ENCODE results near the gene NFAM1. TPM values are rescaled to one million over a fixed set of nuclear protein-coding genes. Genes with fewer than 3 reads are reported as not detected.

Gene NFAM1
- total RNA-seq, 1 donor = under 0.01 TPM

DNA sequence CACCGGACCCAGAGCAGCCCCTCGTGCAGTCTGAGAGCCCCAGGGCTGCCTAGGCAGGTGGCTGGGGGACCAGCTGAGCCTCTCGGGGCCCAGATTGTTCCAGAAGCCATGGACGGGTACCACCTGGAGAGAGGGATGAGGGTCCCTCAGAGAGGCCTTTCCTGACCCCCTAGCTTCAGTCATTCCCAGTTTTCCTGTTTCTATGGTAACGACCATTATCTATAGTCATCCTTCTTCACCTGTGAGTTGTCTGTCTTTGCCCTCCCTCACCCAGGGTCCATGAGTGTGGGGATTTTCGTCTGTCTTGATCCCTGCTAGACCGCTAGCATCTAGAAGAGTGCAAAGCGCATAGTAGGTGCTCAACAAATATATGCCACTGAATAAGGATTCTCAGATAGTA is 85.5 kb downstream of the NFAM1 start:
- Histone ChIP-seq H3K4me2 (ENCODE audit: insufficient read depth, low read length) (no peak overlapping the region), H3K4me3 (ENCODE audit: insufficient read depth, low read length) (no peak overlapping the region), H3K27me3 (ENCODE audit: insufficient read depth, low read length) (no peaks in the 10 kb centered on the region), H4K20me1 (ENCODE audit: insufficient read depth, low read length) (no peaks in the 10 kb centered on the region), H3K36me3 (ENCODE audit: insufficient read depth, low read length) (no peaks in the 10 kb centered on the region), H2AFZ (ENCODE audit: low read length) (no peak overlapping the region), H3K9me3 (ENCODE audit: low read depth, low read length) (no peaks in the 10 kb centered on the region), H3K4me1 (ENCODE audit: insufficient read depth, low read length) (no peaks in the 10 kb centered on the region), H3K27ac (ENCODE audit: low read depth, low read length) (no peak overlapping the region), H3K79me2 (ENCODE audit: insufficient read depth, low read length) (no peaks in the 10 kb centered on the region)
- TF ChIP-seq, protein P1, sequence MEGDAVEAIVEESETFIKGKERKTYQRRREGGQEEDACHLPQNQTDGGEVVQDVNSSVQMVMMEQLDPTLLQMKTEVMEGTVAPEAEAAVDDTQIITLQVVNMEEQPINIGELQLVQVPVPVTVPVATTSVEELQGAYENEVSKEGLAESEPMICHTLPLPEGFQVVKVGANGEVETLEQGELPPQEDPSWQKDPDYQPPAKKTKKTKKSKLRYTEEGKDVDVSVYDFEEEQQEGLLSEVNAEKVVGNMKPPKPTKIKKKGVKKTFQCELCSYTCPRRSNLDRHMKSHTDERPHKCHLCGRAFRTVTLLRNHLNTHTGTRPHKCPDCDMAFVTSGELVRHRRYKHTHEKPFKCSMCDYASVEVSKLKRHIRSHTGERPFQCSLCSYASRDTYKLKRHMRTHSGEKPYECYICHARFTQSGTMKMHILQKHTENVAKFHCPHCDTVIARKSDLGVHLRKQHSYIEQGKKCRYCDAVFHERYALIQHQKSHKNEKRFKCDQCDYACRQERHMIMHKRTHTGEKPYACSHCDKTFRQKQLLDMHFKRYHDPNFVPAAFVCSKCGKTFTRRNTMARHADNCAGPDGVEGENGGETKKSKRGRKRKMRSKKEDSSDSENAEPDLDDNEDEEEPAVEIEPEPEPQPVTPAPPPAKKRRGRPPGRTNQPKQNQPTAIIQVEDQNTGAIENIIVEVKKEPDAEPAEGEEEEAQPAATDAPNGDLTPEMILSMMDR (IDR thresholded peaks at IDR 0.05; ENCODE audit: extremely low read depth, low read depth, low read length) = no peak
- no peak for DNase-seq (ENCODE audit: insufficient read length, low spot score, missing footprints)

DNA sequence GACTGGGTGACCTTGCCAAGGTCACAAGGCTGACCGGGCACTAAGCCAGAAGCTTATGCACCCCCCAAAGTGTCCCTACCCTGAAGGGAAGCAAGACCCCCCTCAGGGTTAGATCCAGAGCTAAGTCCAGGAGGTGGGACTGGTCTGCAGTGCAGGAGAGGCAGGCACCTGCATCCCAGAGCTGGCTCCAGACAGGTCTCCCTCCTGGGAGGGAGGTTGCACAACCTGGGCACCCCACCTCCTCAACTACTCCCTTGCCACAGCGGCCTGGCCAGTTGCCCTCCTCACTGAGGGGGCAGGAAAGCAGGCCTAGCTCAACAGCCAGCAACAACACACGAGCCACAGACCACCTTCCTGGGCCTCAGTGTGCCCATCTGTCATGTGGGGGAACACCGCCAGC is 86.7 kb downstream of the NFAM1 start:
- H3K4me3 ChIP-seq (ENCODE audit: insufficient read depth, low read length) = no peak overlapping the region
- no peak overlapping the region for H3K27ac ChIP-seq (ENCODE audit: low read depth, low read length)
- H2AFZ ChIP-seq (ENCODE audit: low read length) = no peak overlapping the region
- H3K79me2 ChIP-seq (ENCODE audit: insufficient read depth, low read length) = no peaks in the 10 kb centered on the region
- H3K4me2 ChIP-seq (ENCODE audit: insufficient read depth, low read length) = no peak overlapping the region
- H4K20me1 ChIP-seq (ENCODE audit: insufficient read depth, low read length) = no peaks in the 10 kb centered on the region
- H3K36me3 ChIP-seq (ENCODE audit: insufficient read depth, low read length) = no peaks in the 10 kb centered on the region
- no peaks in the 10 kb centered on the region for H3K4me1 ChIP-seq (ENCODE audit: insufficient read depth, low read length)
- DNase-seq (ENCODE audit: insufficient read length, low spot score, missing footprints) = no peak
- TF ChIP-seq, protein P1 (IDR thresholded peaks at IDR 0.05; ENCODE audit: extremely low read depth, low read depth, low read length) = no peak
- no peaks in the 10 kb centered on the region for H3K9me3 ChIP-seq (ENCODE audit: low read depth, low read length)
- peaks cover 2% of the 10 kb centered on the region for H3K27me3 ChIP-seq (ENCODE audit: insufficient read depth, low read length)

DNA sequence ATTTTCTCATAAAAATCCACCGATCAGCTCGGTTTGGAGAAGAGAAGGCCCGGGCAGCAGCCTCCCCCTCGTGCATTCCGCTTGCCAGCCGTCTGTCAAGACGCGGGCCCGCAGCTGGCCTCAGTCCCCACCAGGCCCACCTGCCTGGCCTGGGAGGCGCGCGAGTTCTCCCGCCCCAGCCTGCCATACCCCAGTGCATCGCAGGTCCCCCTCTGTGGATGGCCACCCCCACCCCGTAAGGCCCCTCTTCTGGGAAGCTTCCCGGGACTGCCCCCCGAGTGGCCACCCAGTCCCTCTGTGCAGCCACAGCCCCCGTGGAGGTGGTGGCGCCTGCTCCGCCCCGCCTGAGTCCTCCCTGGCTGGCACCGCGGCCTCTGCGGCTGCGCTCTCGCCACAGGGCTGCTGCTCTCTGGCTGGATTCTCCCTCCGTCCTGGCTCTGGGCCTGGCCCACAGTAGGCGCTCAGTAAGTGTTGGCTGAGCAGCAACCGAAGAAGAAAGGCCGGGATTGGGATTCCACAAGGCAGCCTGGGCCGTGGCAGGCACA is 87.8 kb downstream of the NFAM1 start:
- TF ChIP-seq, protein P1 (IDR thresholded peaks at IDR 0.05; ENCODE audit: extremely low read depth, low read depth, low read length) = no peak
- Histone ChIP-seq H3K27ac (ENCODE audit: low read depth, low read length) (no peak overlapping the region), H2AFZ (ENCODE audit: low read length) (peak overlapping the region; percentile 29), H3K4me2 (ENCODE audit: insufficient read depth, low read length) (peak overlapping the region; percentile 55), H3K36me3 (ENCODE audit: insufficient read depth, low read length) (no peaks in the 10 kb centered on the region), H3K9me3 (ENCODE audit: low read depth, low read length) (no peaks in the 10 kb centered on the region), H3K27me3 (ENCODE audit: insufficient read depth, low read length) (peaks cover 2% of the 10 kb centered on the region), H4K20me1 (ENCODE audit: insufficient read depth, low read length) (no peaks in the 10 kb centered on the region), H3K4me1 (ENCODE audit: insufficient read depth, low read length) (no peaks in the 10 kb centered on the region), H3K79me2 (ENCODE audit: insufficient read depth, low read length) (no peaks in the 10 kb centered on the region), H3K4me3 (ENCODE audit: insufficient read depth, low read length) (peak overlapping the region; percentile 53)
- DNase-seq (ENCODE audit: insufficient read length, low spot score, missing footprints) = peak; percentile 96

DNA sequence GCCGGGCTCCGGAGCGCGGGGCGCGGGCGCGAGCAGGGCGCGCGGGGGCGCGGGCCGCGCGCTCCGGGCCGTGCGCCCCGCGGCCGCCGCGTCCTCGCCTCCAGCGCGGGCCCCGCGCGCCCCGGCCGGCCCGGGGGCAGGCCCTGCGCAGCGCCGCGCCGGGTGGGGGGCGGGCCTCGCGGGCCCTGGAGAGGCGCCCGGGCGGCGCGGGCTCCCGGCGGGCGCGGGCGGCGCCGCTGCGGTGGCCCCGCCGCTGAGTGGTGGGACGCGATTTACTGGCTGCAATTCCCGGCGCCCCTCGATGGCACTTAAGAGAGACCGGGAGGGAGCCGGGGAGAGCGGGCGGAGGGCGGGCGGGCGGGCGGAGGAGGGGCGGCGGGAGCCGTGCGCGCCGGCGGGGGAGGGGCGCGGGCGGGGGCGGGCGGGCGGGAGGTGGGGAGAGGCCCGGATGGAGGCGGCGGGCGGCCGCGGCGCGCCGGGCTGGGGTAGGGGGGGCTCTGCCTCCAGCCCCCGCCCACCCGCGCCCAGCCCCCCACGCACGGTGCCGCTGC is 88.6 kb downstream of the NFAM1 start:
- H3K27ac ChIP-seq (ENCODE audit: low read depth, low read length) = no peak overlapping the region
- H3K4me2 ChIP-seq (ENCODE audit: insufficient read depth, low read length) = no peak overlapping the region
- H3K4me1 ChIP-seq (ENCODE audit: insufficient read depth, low read length) = no peaks in the 10 kb centered on the region
- H4K20me1 ChIP-seq (ENCODE audit: insufficient read depth, low read length) = no peaks in the 10 kb centered on the region
- H3K36me3 ChIP-seq (ENCODE audit: insufficient read depth, low read length) = no peaks in the 10 kb centered on the region
- peaks cover 2% of the 10 kb centered on the region for H3K27me3 ChIP-seq (ENCODE audit: insufficient read depth, low read length)
- no peaks in the 10 kb centered on the region for H3K79me2 ChIP-seq (ENCODE audit: insufficient read depth, low read length)
- H3K4me3 ChIP-seq (ENCODE audit: insufficient read depth, low read length) = no peak overlapping the region
- TF ChIP-seq, protein P1 (IDR thresholded peaks at IDR 0.05; ENCODE audit: extremely low read depth, low read depth, low read length) = no peak
- no peak overlapping the region for H2AFZ ChIP-seq (ENCODE audit: low read length)
- peak; percentile 94 for DNase-seq (ENCODE audit: insufficient read length, low spot score, missing footprints)
- H3K9me3 ChIP-seq (ENCODE audit: low read depth, low read length) = no peaks in the 10 kb centered on the region
